Loucy (cell line): ENCODE results near the gene DEFB132.

ENCODE experiments used
- H2AFZ ChIP-seq: fragments of 200-600 bp; sonication (generic); 2 replicates; pipeline ENCODE4 v1.6.0; 2016; ENCODE audit warnings: antibody characterized with exemption, mild to moderate bottlenecking, low read length, moderate library complexity
- H3F3A ChIP-seq: fragments of 200-600 bp; 2 replicates; pipeline ENCODE4 v1.6.0; 2016; ENCODE audit warnings: antibody characterized with exemption, low read depth, mild to moderate bottlenecking
- H3K27me3 ChIP-seq: fragments of 200-600 bp; sonication (generic); 2 replicates; pipeline ENCODE4 v1.6.1; 2014; ENCODE audit warnings: low read length, mild to moderate bottlenecking; ENCODE audit not compliant: insufficient read depth, poor library complexity, severe bottlenecking
- H3K36me3 ChIP-seq: fragments of 200-600 bp; sonication (generic); 2 replicates; pipeline ENCODE4 v1.6.1; 2016; ENCODE audit warnings: low read length; ENCODE audit not compliant: insufficient read depth
- H3K4me1 ChIP-seq: fragments of 200-600 bp; sonication (generic); 2 replicates; pipeline ENCODE4 v1.5.1; 2014; ENCODE audit warnings: low read length, mild to moderate bottlenecking; ENCODE audit not compliant: insufficient read depth, poor library complexity, severe bottlenecking
- H3K4me2 ChIP-seq: fragments of 200-600 bp; sonication (generic); 2 replicates; pipeline ENCODE4 v1.6.0; 2014; ENCODE audit warnings: antibody characterized with exemption, low read length, low read depth, mild to moderate bottlenecking; ENCODE audit not compliant: poor library complexity, severe bottlenecking
- H3K4me3 ChIP-seq: fragments of 200-600 bp; sonication (generic); 2 replicates; pipeline ENCODE4 v1.5.1; 2014; ENCODE audit warnings: low read length, mild to moderate bottlenecking, mixed read lengths; ENCODE audit not compliant: poor library complexity, severe bottlenecking
- H3K79me2 ChIP-seq: fragments of 200-600 bp; sonication (generic); 2 replicates; pipeline ENCODE4 v1.6.1; 2014; ENCODE audit warnings: low read length; ENCODE audit not compliant: insufficient read depth
- H3K9ac ChIP-seq: fragments of 200-600 bp; sonication (generic); 2 replicates; pipeline ENCODE4 v1.6.0; 2014; ENCODE audit warnings: mild to moderate bottlenecking, low read depth, low read length, moderate library complexity; ENCODE audit not compliant: poor library complexity, severe bottlenecking
- H3K9me2 ChIP-seq: fragments of 200-600 bp; sonication (generic); replicated peaks from 2 replicates; pipeline ENCODE4 v1.6.1; 2016; ENCODE audit warnings: low read depth, low read length, mixed read lengths
- H3K9me3 ChIP-seq: fragments of 200-600 bp; sonication (generic); 2 replicates; pipeline ENCODE4 v1.6.1; 2014; ENCODE audit warnings: mild to moderate bottlenecking, antibody characterized with exemption, low read length, low read depth; ENCODE audit not compliant: insufficient read depth
- H4K20me1 ChIP-seq: fragments of 200-600 bp; sonication (generic); 2 replicates; pipeline ENCODE4 v1.6.0; 2014; ENCODE audit warnings: antibody characterized with exemption, low read length, mild to moderate bottlenecking; ENCODE audit not compliant: insufficient read depth, poor library complexity, severe bottlenecking
- EZH2phosphoT487 ChIP-seq: fragments of 200-600 bp; IDR thresholded peaks from 2 replicates; pipeline ENCODE4 v1.6.1; 2018; ENCODE audit warnings: antibody characterized with exemption, mild to moderate bottlenecking, moderate library complexity, borderline replicate concordance
- TF ChIP-seq, protein P1 (sequence below): fragments of 200-600 bp; sonication (generic); conservative IDR thresholded peaks from 2 replicates; pipeline ENCODE4 v1.5.1; 2014; ENCODE audit warnings: mild to moderate bottlenecking, antibody characterized with exemption, low read length

The DEFB132 gene

DNA sequence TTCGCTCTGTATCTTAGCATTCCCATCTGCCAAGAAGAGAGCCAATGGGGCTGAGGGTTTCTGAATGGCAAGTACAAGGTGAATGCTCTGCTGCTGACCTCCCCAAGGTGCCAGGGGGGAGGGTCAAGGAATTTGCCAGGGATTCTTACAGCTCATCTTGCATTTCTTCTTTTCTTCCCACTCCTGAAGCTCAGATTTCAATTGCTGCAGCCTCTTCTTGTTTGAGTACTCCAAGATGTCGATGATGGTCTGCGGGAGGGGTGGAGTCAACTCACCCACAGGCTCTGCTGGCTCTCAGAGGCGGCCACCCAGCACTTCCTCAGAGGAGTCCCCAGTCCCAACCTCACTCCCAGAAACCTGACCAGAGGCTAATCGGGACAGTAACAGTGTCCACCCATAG is 20.7 kb downstream of the DEFB132 start:
- Histone ChIP-seq H3K9ac (no peak overlapping the region), H3K9me3 (no peaks in the 10 kb centered on the region), H4K20me1 (no peaks in the 10 kb centered on the region), H3K27me3 (no peaks in the 10 kb centered on the region), H3K36me3 (peaks cover 21% of the 10 kb centered on the region; the same call in 1 of the 2 replicates), H3F3A (no peaks in the 10 kb centered on the region), H3K4me1 (no peaks in the 10 kb centered on the region), H3K4me3 (no peak overlapping the region), H3K9me2 (no peaks in the 10 kb centered on the region), H3K79me2 (no peaks in the 10 kb centered on the region), H2AFZ (no peak overlapping the region), H3K4me2 (no peak overlapping the region)
- TF ChIP-seq, protein P1, sequence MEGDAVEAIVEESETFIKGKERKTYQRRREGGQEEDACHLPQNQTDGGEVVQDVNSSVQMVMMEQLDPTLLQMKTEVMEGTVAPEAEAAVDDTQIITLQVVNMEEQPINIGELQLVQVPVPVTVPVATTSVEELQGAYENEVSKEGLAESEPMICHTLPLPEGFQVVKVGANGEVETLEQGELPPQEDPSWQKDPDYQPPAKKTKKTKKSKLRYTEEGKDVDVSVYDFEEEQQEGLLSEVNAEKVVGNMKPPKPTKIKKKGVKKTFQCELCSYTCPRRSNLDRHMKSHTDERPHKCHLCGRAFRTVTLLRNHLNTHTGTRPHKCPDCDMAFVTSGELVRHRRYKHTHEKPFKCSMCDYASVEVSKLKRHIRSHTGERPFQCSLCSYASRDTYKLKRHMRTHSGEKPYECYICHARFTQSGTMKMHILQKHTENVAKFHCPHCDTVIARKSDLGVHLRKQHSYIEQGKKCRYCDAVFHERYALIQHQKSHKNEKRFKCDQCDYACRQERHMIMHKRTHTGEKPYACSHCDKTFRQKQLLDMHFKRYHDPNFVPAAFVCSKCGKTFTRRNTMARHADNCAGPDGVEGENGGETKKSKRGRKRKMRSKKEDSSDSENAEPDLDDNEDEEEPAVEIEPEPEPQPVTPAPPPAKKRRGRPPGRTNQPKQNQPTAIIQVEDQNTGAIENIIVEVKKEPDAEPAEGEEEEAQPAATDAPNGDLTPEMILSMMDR = no peak

DNA sequence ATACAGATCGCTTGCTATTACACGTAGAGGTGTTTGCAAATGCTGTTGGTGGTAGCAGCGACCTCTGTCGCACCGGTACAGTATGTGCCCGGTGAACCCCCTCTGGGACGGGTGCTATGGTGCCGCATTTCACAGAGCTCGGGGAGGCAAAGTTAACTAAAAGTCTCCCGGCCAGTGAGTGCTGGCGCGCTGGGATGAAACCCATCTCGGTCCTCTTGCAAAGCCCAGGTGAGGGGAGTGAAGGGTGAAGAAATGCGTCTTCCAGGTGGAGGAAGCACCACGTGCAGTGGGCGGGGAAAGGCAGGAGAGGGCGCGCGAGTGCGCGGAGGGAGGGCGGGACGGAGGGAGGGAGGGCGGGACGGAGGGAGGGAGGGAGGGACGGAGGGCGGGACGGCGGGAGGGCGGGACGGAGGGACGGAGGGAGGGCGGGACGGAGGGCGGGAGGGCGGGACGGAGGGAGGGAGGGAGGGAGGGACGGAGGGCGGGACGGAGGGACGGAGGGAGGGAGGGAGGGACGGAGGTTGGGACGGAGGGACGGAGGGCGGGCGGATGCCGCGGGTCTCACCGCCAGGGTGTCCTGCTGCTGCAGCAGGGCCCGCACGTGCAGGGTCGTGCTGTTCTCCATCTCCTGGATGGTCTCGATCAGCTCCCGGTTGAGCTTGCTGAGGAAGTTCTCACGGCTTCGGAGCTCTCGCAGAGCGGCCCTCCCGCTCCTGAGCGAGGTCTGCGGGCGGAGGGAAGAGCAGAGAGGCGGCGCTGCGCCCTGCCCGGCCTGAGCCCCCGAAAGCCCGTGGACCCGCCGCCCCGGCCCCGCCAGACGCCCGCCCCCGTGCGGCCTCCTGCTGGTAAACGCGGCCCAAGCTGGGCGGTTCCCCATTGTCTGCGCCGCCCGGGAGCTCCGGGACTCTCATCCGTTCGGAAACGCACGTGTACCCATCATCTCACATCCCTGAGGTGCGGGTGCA is 21.4 kb downstream of the DEFB132 start:
- Histone ChIP-seq H3K9me3 (no peaks in the 10 kb centered on the region), H3K79me2 (no peaks in the 10 kb centered on the region), H3K36me3 (peaks cover 21% of the 10 kb centered on the region; the same call in 1 of the 2 replicates), H2AFZ (no peak overlapping the region), H3F3A (no peaks in the 10 kb centered on the region), H3K9ac (no peak overlapping the region), H4K20me1 (no peaks in the 10 kb centered on the region), H3K4me1 (no peaks in the 10 kb centered on the region), H3K4me3 (no peak overlapping the region), H3K9me2 (no peaks in the 10 kb centered on the region), H3K27me3 (no peaks in the 10 kb centered on the region), H3K4me2 (no peak overlapping the region)
- TF ChIP-seq, protein P1 = no peak
- no peak for TF ChIP-seq EZH2phosphoT487

DNA sequence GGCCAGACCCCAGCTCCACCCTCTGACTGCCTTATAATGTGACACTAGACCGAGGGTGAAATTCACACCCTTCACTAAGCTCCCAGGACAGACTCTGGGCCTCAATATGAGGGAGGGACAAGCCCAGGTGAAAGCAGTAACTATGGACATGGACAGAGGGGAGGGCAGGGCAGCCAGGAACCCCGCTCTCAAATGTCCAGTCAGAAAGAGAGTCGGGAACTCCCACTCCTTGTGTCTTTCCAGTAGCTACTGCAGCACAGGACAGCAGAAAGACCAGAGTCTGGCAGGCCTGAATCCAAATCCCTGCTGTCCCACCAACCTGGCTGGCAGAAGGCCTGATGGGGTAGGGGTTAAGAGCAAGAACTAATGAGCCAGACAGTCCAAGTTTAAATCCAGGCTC is 26.6 kb downstream of the DEFB132 start:
- H3K36me3 ChIP-seq = no peaks in the 10 kb centered on the region
- no peak overlapping the region for H3K9ac ChIP-seq
- H3K4me3 ChIP-seq = no peak overlapping the region
- no peak for TF ChIP-seq EZH2phosphoT487
- TF ChIP-seq, protein P1 = no peak
- H3K27me3 ChIP-seq = no peaks in the 10 kb centered on the region
- H3K4me1 ChIP-seq = peaks cover 6% of the 10 kb centered on the region
- no peaks in the 10 kb centered on the region for H3K9me2 ChIP-seq
- no peaks in the 10 kb centered on the region for H3F3A ChIP-seq
- peaks cover 4% of the 10 kb centered on the region for H3K79me2 ChIP-seq
- no peaks in the 10 kb centered on the region for H4K20me1 ChIP-seq
- no peaks in the 10 kb centered on the region for H3K9me3 ChIP-seq
- H3K4me2 ChIP-seq = no peak overlapping the region
- no peak overlapping the region for H2AFZ ChIP-seq
